Natural killer cell (primary cell): ENCODE results near the gene HDLBP. TPM values are rescaled to one million over a fixed set of nuclear protein-coding genes. Genes with fewer than 3 reads are reported as not detected.

Experiments
- ATAC-seq, 3 donors: fragments of 150-1000 bp in 2 of 3; fragments of 200-7000 bp in 1 of 3; cut with Tn5 transposase; 1 replicate in 1 of 3; 2 replicates in 2 of 3; pipeline ENCODE4 v1.10.0; 2021; ENCODE audit warnings: mild to moderate bottlenecking in 2 of 3, moderate library complexity in 2 of 3
- DNase-seq, 2 donors: peaks; one replicate each; pipeline versions ENCODE4 v3.0.0 to v3.0.0-alpha.2; 2013 to 2021; ENCODE audit warnings: mixed read lengths in 1 of 2
- H3K27ac ChIP-seq: one replicate; pipeline ENCODE4 v1.5.1; 2013; ENCODE audit warnings: mild to moderate bottlenecking, low read length
- H3K27me3 ChIP-seq: one replicate; pipeline ENCODE4 v1.6.1; 2013; ENCODE audit warnings: low read length; ENCODE audit not compliant: control insufficient read depth, insufficient read depth
- H3K36me3 ChIP-seq: one replicate; pipeline ENCODE4 v1.6.1; 2013; ENCODE audit warnings: low read length; ENCODE audit not compliant: control insufficient read depth, insufficient read depth
- H3K4me1 ChIP-seq: one replicate; pipeline ENCODE4 v1.6.1; 2013; ENCODE audit warnings: low read length; ENCODE audit not compliant: control insufficient read depth, insufficient read depth
- H3K4me3 ChIP-seq: one replicate; pipeline ENCODE4 v1.5.1; 2013; ENCODE audit warnings: low read length
- H3K9me3 ChIP-seq: one replicate; pipeline ENCODE4 v1.6.1; 2013; ENCODE audit warnings: low read length; ENCODE audit not compliant: control insufficient read depth, insufficient read depth
- H3K27ac Mint-ChIP-seq, 2 donors: one replicate each; pipeline ENCODE4 v1.8.0; 2022; ENCODE audit warnings: mild to moderate bottlenecking in 2 of 2, mixed read lengths in 2 of 2, moderate library complexity in 1 of 2
- H3K27me3 Mint-ChIP-seq, 2 donors: one replicate each; pipeline ENCODE4 v1.8.0; 2022; ENCODE audit warnings: low read depth in 2 of 2, mixed read lengths in 2 of 2
- H3K36me3 Mint-ChIP-seq: one replicate; pipeline ENCODE4 v1.8.0; 2022; ENCODE audit warnings: mixed read lengths
- H3K4me1 Mint-ChIP-seq, 2 donors: one replicate each; pipeline ENCODE4 v1.8.0; 2022; ENCODE audit warnings: mixed read lengths in 2 of 2
- H3K4me3 Mint-ChIP-seq: one replicate; pipeline ENCODE4 v1.8.0; 2022; ENCODE audit warnings: mild to moderate bottlenecking, moderate library complexity, mixed read lengths
- H3K9me3 Mint-ChIP-seq, 2 donors: one replicate each; pipeline ENCODE4 v1.8.0; 2022; ENCODE audit warnings: mixed read lengths in 2 of 2
- CTCF ChIP-seq: fragments of 200-600 bp; IDR thresholded peaks from one replicate; pipeline ENCODE4 v1.8.0; 2022; ENCODE audit warnings: antibody characterized with exemption
- WGBS: methylation state at CpG from one replicate; pipeline ENCODE4 v1.1.7; 2013; ENCODE audit warnings: missing lambda C conversion rate; ENCODE audit not compliant: insufficient coverage; 5-methylcytosine and 5-hydroxymethylcytosine counted together
- intact Hi-C: fragments of 100-400 bp; cut with micrococcal nuclease; formaldehyde crosslinking; loops from one replicate; pipeline ENCODE4 v1.14.2; 2022
- total RNA-seq, 4 donors: library from RNA; stranded (reverse); fragments of 120-200 nt in 1 of 4; gene quantifications; one replicate each; pipeline versions ENCODE4 v1.2.3 to v1.2.4, GENCODE V29; 2013 to 2022

The HDLBP gene
- total RNA-seq, 3 donors from 2014 or later (not counting 1 experiment from before 2014, with no cell fraction given), result 170 to 200 (median 177) TPM

- H3K36me3 ChIP-seq, result peaks cover 2% of the 10 kb centered on the region
- DNase-seq (no peak), ATAC-seq (no peak)
- no peaks in the 10 kb centered on the region for H3K4me1 ChIP-seq
- 68% methylated on average over 14 of the region's 14 CpGs for WGBS
- Mint-ChIP-seq H3K27me3 (no peaks in the 10 kb centered on the region), H3K4me1 (no peaks in the 10 kb centered on the region), H3K27ac (no peak overlapping the region), H3K36me3 (no peaks in the 10 kb centered on the region), H3K9me3 (no peaks in the 10 kb centered on the region), H3K4me3 (no peak overlapping the region)
- H3K4me3 ChIP-seq, result no peak overlapping the region
- no peak for TF ChIP-seq CTCF
- no peak overlapping the region for H3K27ac ChIP-seq
- no peaks in the 10 kb centered on the region for H3K27me3 ChIP-seq
- intact Hi-C loops, result no loop called here
- H3K9me3 ChIP-seq, result no peaks in the 10 kb centered on the region
Observed at GRCh38 chr2:241187101-241187917, 128.2 kb downstream of the HDLBP start.

- Histone ChIP-seq H3K27ac (no peak overlapping the region), H3K9me3 (no peaks in the 10 kb centered on the region), H3K36me3 (peaks cover 2% of the 10 kb centered on the region), H3K4me3 (no peak overlapping the region), H3K27me3 (no peaks in the 10 kb centered on the region), H3K4me1 (no peaks in the 10 kb centered on the region)
- no peaks in the 10 kb centered on the region for H3K27me3 Mint-ChIP-seq
- no peaks in the 10 kb centered on the region for H3K9me3 Mint-ChIP-seq
- ATAC-seq (no peak), DNase-seq (no peak)
- H3K4me1 Mint-ChIP-seq, result no peaks in the 10 kb centered on the region
- no peak for TF ChIP-seq CTCF
- no peak overlapping the region for H3K27ac Mint-ChIP-seq
- intact Hi-C loops, result no loop called here
- no peaks in the 10 kb centered on the region for H3K36me3 Mint-ChIP-seq
- no peak overlapping the region for H3K4me3 Mint-ChIP-seq
- WGBS, result 97% methylated on average over 11 of the region's 11 CpGs
Observed at GRCh38 chr2:241185961-241186360, 129.5 kb downstream of the HDLBP start.

- ATAC-seq, result no peak
- intact Hi-C loops, result no loop called here
Observed at GRCh38 chr2:241184901-241185300, 130.6 kb downstream of the HDLBP start.

More at GRCh38 chr2:241184901-241185300, 130.6 kb downstream of the HDLBP start:
- Histone ChIP-seq H3K27me3 (no peaks in the 10 kb centered on the region), H3K4me1 (no peaks in the 10 kb centered on the region), H3K36me3 (peaks cover 3% of the 10 kb centered on the region), H3K4me3 (no peak overlapping the region), H3K9me3 (no peaks in the 10 kb centered on the region), H3K27ac (no peak overlapping the region)
- 77% methylated on average over 9 of the region's 9 CpGs for WGBS
- Mint-ChIP-seq H3K4me3 (no peak overlapping the region), H3K36me3 (no peaks in the 10 kb centered on the region), H3K9me3 (no peaks in the 10 kb centered on the region), H3K27ac (no peak overlapping the region), H3K27me3 (no peaks in the 10 kb centered on the region), H3K4me1 (no peaks in the 10 kb centered on the region)
- DNase-seq, result no peak
- TF ChIP-seq CTCF, result no peak
